Lower lobe of right lung (tissue), 2 donors: ENCODE results near the gene SELENOP. TPM values are rescaled to one million over a fixed set of nuclear protein-coding genes. Genes with fewer than 3 reads are reported as not detected.
A peak's percentile ranks its signal among the peaks of the same experiment; 100 is the strongest.

ENCODE experiments used
- ATAC-seq, 2 donors: fragments of 200-7000 bp; cut with Tn5 transposase; one replicate each; pipeline ENCODE4 v1.9.1; 2020 to 2022; ENCODE audit warnings: mild to moderate bottlenecking in 2 of 2, moderate library complexity in 2 of 2
- DNase-seq: peaks from one replicate; pipeline ENCODE4 v3.0.0-alpha.2; 2020
- H3K27ac ChIP-seq: fragments of 200-600 bp; one replicate; pipeline ENCODE4 v1.8.0; 2022
- H3K27me3 ChIP-seq: fragments of 200-600 bp; one replicate; pipeline ENCODE4 v1.8.0; 2022; ENCODE audit warnings: low read depth
- H3K36me3 ChIP-seq: fragments of 200-600 bp; one replicate; pipeline ENCODE4 v1.8.0; 2022; ENCODE audit warnings: mild to moderate bottlenecking
- H3K4me1 ChIP-seq: fragments of 200-600 bp; one replicate; pipeline ENCODE4 v1.8.0; 2022
- H3K4me3 ChIP-seq: fragments of 200-600 bp; one replicate; pipeline ENCODE4 v1.8.0; 2022; ENCODE audit warnings: mild to moderate bottlenecking
- H3K9me3 ChIP-seq: fragments of 200-600 bp; one replicate; pipeline ENCODE4 v1.8.0; 2022
- CTCF ChIP-seq: fragments of 200-600 bp; IDR thresholded peaks from one replicate; pipeline ENCODE4 v1.8.0; 2022; ENCODE audit warnings: antibody characterized with exemption, mild to moderate bottlenecking
- intact Hi-C: fragments of 100-400 bp; cut with DNase I; formaldehyde crosslinking; loops from one replicate; pipeline ENCODE4 v1.11.0; 2022
- total RNA-seq: library from RNA; stranded (reverse); fragmentation: NEBNext Ultra II Directional; extraction: Animal tissue kit (Norgen Biotek cat#: 25700); gene quantifications from one replicate; pipeline ENCODE4 v1.2.1, GENCODE V29; 2021
- donor health status: DM: no; HTN: yes; CAD: no; lungs with severe emphysema.

SELENOP gene
- total RNA-seq, 1 donor from 2014 or later = 705 TPM

- intact Hi-C loops = loop anchor here (5.0 kb wide), 1 partner anchor 81 kb away; no protein-coding TSS in a partner anchor
- Histone ChIP-seq H3K9me3 (no peaks in the 10 kb centered on the region), H3K36me3 (peaks cover 68% of the 10 kb centered on the region), H3K4me3 (peak overlapping the region; percentile 17), H3K4me1 (peaks cover 27% of the 10 kb centered on the region), H3K27me3 (no peaks in the 10 kb centered on the region), H3K27ac (no peak overlapping the region)
- DNase-seq (no peak), ATAC-seq (no peak)
- no peak for TF ChIP-seq CTCF
Observed at GRCh38 chr5:42806004-42806700, 5.5 kb downstream of the SELENOP start.

GRCh38 chr5:42804717-42805339, 6.9 kb downstream of the SELENOP start:
- no peaks in the 10 kb centered on the region for H3K27me3 ChIP-seq
- no peak for ATAC-seq
- H3K4me1 ChIP-seq = peaks cover 27% of the 10 kb centered on the region
- intact Hi-C loops = loop anchor here (5.0 kb wide), 1 partner anchor 82 kb away; no protein-coding TSS in a partner anchor
- DNase-seq = no peak
- no peak for TF ChIP-seq CTCF
- H3K27ac ChIP-seq = no peak overlapping the region
- H3K9me3 ChIP-seq = no peaks in the 10 kb centered on the region
- peaks cover 81% of the 10 kb centered on the region for H3K36me3 ChIP-seq
- no peak overlapping the region for H3K4me3 ChIP-seq

- no peak for DNase-seq
- no peak for TF ChIP-seq CTCF
Observed at GRCh38 chr5:42801516-42802166, 10.1 kb downstream of the SELENOP start.

GRCh38 chr5:42800748-42801330, 10.9 kb downstream of the SELENOP start:
- Histone ChIP-seq H3K4me3 (no peak overlapping the region), H3K9me3 (no peaks in the 10 kb centered on the region), H3K27ac (no peak overlapping the region), H3K27me3 (no peaks in the 10 kb centered on the region), H3K36me3 (peaks cover 63% of the 10 kb centered on the region), H3K4me1 (peaks cover 7% of the 10 kb centered on the region)
- intact Hi-C loops = no loop called here
- ATAC-seq (no peak), DNase-seq (no peak)
- TF ChIP-seq CTCF = no peak

More at GRCh38 chr5:42801516-42802166, 10.1 kb downstream of the SELENOP start:
- Histone ChIP-seq H3K36me3 (peaks cover 71% of the 10 kb centered on the region), H3K4me1 (peaks cover 15% of the 10 kb centered on the region), H3K9me3 (no peaks in the 10 kb centered on the region), H3K4me3 (no peak overlapping the region), H3K27me3 (no peaks in the 10 kb centered on the region), H3K27ac (no peak overlapping the region)
- intact Hi-C loops = no loop called here
- ATAC-seq = no peak

- TF ChIP-seq CTCF = no peak
- H3K27ac ChIP-seq = no peak overlapping the region
- H3K4me3 ChIP-seq = no peak overlapping the region
- intact Hi-C loops = no loop called here
- no peaks in the 10 kb centered on the region for H3K9me3 ChIP-seq
- no peak for DNase-seq
- H3K4me1 ChIP-seq = no peaks in the 10 kb centered on the region
- H3K36me3 ChIP-seq = peaks cover 51% of the 10 kb centered on the region
- ATAC-seq = no peak
- no peaks in the 10 kb centered on the region for H3K27me3 ChIP-seq
Observed at GRCh38 chr5:42799668-42800114, 12.0 kb downstream of the SELENOP start.
